ENCODE measurements around the gene FOXN3.
A peak's percentile ranks its signal among the peaks of the same experiment; 100 is the strongest.

The FOXN3 gene

GRCh38 chr14:89359477-89360222 is 57.4 kb downstream of the FOXN3 start:
- DNase-seq (ENCODE audit: low read depth, low spot score): no peak

DNA sequence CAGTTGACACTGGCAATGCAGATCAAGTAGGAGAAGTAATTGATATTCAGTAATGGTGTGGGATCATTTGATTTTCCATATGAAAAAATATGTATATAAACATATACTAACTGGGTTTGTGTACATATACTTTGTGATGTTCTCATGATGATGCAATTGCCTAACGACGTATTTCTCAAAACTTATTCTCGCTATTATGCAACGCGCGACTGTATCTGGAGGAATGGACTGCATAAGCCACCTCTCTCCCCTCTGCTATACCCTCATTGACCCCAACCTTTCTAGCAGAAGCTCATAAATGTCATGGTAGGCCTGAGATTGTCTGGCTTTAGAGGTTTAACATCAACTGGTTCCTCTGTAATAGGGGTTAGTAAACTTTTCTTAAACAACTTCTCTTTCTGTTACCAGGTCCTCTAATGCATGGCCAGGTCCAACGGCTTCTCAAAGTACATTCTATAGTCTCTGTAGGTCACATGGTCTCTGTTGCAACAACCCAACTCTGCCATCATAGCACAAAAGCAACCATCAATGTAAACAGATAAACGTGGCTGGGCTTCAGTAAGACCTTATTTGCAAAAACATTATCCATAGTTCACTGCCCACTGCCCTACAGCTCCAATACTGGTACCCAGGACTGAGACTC is 59.3 kb downstream of the FOXN3 start:
- no peak for DNase-seq (ENCODE audit: low read depth, low spot score)

DNA sequence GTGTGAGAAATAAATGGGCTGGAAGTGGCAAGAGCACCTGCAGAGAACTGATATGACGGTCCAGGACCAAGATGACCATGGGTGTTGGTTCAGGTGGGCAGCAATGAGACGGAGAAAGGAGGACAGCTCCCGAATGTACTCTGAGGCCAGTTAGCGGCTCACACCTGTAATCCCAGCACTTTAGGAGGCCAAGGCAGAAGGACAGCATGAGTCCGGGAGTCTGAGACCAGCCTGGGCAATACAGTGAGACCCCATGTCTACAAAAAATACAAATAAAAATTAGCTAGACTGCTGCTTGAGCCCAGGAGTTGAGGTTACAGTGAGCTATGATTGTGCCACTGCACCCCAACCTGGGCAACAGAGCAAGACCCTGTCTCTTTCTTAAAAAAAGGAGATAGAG is 60.1 kb downstream of the FOXN3 start:
- no peak for DNase-seq (ENCODE audit: low read depth, low spot score)

DNA sequence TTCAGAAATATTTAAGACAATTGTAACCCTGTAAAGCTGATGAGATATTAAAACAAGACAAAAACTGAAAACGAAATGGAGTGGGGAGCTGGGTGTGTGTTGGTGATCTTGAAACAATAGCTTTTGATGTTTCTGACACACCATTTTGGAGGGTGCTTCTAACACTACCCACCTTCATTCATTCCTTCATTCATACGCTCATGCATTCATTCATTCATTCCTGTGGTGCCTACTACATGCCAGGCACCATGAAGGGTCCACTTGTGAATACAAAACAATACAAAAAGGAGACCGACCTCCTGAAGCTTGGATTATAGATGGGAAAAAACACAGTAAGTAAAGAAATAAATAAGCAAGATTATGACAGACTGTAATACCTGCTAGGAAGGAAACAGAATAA is 60.5 kb downstream of the FOXN3 start:
- no peak for DNase-seq (ENCODE audit: low read depth, low spot score)

GRCh38 chr14:89353766-89354113 is 63.3 kb downstream of the FOXN3 start:
- DNase-seq (ENCODE audit: low read depth, low spot score): no peak

DNA sequence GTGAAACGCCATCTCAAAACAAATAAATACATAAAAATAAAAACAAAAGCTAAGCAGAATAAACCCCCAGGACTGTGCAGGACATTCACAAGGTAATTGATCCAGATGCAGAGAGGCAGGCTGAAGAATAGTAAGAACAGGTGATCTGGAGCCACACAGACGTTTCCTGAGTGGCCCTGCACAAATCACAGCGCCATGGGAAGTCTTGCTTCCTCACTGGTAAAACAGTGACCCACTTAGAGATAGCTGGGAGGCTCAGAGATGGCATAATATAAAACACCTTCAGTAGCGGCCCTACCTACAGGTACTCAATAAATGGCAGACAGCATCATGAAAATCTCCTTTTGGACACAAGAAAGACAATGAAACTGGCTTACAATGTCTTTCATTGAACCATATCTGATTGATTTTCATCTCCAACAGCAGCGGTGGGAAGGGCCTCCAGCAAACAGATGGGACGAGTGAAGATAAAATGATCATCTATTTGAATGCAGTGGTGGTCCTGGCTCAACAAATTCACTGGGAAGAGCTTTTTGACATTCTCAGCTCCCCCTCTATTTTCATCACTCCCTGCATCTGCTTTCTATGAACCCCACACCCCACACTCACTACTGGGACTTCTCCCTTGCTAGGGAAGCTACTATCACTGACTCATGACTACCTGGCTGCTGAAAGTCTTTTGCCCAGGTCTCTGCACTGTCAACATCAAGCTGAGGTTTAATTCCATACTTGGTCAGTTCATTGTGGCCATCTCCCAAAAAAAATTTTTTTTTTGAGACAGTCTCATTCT is 63.9 kb downstream of the FOXN3 start:
- DNase-seq (ENCODE audit: low read depth, low spot score): no peak

DNA sequence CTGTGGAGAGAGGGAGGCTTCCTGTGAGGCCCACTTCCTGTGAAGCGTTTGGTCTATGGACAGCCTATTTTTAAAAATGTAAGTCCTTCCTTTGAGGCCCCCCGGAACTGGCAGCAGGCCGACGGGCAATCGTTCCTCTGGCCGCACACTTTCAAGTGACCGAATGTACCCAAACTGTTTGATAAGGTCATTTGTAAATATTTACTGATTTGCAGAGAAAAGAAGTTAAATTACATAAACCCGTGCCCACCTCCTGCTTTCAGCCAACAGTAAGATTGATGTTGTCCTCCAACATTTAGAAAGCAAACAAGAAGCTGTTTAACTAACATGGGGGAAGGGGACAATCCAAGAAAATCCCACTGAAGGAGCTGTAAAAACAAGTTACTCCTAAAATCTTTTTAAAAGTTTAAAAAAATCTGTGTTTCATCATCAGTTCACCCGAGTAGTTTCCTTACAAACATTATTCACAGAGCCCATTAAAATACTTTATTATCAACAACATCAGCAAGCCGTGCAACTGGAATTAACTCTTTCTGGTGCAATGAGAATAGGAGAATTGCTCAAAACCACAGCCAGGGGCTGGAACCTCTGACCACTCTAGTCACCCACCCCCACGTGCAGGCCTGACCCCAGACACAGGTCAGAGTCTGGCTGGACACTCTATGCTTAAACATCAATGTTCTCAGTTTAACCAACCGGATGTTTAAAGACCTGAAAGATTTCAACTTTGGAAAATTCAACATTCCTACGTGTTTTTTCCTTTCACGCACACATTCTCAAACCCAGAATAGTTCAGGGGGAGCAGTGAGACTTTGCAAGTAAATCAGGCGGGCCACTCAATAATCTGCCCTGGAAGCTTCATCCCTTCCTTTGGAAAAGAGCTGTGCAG is 65.3 kb downstream of the FOXN3 start:
- peak; percentile 61 for DNase-seq (ENCODE audit: low read depth, low spot score)

DNA sequence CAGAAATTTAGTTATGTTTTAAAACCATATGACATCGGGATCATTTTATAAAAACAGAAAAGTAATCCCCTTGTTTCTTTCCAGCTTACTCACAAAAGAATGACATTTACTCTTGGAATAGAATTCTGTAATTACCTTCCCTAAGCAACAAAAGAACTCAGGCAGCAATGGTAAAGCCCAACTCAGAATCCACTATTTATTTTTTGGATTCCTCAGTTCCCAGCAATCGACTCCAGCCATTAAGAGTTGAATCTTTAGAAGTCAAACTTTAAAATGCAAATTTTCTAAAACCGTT is 65.9 kb downstream of the FOXN3 start:
- no peak for DNase-seq (ENCODE audit: low read depth, low spot score)

DNA sequence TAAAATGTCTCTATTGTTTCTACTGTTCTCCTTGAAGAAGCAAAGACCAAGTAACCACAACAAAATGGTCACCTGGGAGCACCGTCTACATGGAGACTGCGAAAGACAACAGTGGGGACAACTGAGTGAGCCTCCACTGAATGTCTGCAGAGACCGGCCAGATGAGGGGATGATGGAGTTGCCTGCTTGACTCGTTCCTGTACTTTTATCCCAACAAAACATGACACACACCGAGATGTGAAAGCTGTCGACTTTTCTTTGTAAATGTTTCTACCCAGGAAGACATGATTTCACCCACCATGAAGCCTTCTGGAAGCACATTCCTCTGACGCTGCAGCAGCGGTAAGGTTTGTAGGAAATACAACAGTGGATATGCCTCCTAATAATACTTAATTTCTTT is 66.9 kb downstream of the FOXN3 start:
- DNase-seq (ENCODE audit: low read depth, low spot score): no peak

DNA sequence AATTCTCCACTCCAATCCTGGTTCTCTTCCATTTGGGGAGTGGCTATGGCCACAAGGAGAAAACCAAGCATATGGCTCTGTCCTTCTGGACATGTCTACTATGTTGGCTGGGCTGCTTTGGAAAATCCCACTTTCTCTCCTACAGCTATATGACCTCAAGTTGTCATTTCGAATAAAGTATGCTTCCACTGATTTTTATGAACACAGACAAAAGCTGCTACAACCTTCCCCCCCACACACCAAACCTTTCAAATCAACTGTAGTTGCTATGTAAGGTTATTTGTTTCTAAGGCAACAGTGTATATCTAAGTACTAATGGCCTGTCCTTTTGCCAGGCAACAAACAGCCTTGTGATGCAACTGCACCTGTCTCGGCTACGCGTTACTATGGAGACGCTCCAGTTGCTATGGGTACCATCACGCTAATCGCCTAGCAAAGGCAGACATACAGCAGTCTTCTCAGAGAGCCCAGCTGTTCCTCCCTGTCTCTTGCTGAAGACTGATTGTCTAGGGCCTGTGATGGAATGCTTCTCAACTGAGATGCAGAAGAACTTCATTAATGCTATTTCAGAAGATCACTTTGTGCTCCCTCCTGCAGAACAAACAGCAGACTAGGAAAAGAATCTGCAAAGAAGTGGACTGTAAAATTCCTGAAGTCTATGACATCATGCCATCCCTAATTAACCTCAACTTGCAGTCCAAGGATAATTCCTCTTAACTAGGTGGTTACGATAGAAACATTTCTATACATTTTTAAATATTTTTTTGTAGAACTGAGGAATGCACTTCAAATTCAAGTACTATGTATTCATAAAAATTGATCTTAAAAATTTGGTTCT is 67.6 kb downstream of the FOXN3 start:
- peak; percentile 51 for DNase-seq (ENCODE audit: low read depth, low spot score)

DNA sequence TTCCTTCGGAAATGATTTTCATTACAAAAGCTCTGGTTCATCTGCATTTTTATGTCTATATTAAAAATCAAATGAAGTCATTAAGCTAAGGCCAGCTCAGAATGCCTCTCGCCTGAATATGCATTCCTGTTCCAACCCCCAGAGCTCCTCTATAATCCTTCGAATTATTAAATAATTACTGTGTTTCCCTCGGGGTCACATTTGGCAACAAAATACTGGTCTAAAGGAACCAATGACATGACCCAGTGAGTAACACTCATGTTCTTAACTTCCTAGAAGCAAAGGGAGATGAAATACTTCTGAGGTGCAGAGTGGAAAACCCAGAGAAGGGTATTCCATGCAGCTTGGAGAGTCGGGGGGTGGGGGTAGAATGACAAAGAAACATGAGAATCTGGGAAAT is 68.3 kb downstream of the FOXN3 start:
- DNase-seq (ENCODE audit: low read depth, low spot score): no peak

GRCh38 chr14:89347885-89348284 is 69.1 kb downstream of the FOXN3 start:
- DNase-seq (ENCODE audit: low read depth, low spot score): no peak

GRCh38 chr14:89344920-89345254 is 72.1 kb downstream of the FOXN3 start:
- DNase-seq (ENCODE audit: low read depth, low spot score): no peak

GRCh38 chr14:89343356-89343755 is 73.7 kb downstream of the FOXN3 start:
- no peak for DNase-seq (ENCODE audit: low read depth, low spot score)

GRCh38 chr14:89342049-89342448 is 75.0 kb downstream of the FOXN3 start:
- no peak for DNase-seq (ENCODE audit: low read depth, low spot score)

GRCh38 chr14:89340200-89341181 is 76.5 kb downstream of the FOXN3 start:
- DNase-seq (ENCODE audit: low read depth, low spot score): no peak

DNA sequence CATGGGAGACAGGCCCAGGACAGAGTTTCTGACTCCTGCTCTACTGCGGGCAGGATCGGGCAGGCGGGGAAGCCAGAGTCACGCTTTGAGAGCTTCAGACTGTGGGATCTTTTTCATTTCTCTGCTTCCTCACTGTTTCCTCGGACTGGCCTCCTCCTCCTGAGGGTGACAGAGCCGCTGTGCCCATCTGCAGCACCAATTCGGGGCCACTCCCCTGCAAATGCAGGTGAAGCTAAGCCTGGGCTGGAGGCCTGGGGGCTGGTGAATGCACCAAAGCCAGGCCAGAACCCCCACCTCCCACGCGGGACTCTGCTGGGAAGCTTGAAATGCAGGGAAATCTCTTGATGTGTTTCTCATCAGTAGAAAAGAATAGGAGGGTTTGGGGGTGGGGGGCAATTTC is 77.5 kb downstream of the FOXN3 start:
- DNase-seq (ENCODE audit: low read depth, low spot score): peak; percentile 14

- DNase-seq (ENCODE audit: low read depth, low spot score): no peak
Measured at GRCh38 chr14:89339158-89339557, 77.9 kb downstream of the FOXN3 start.

GRCh38 chr14:89336338-89336737 is 80.7 kb downstream of the FOXN3 start:
- peak; percentile 30 for DNase-seq (ENCODE audit: low read depth, low spot score)

GRCh38 chr14:89332031-89332430 is 85.0 kb downstream of the FOXN3 start:
- DNase-seq (ENCODE audit: low read depth, low spot score): no peak

Measured in ELF-1 (cell line).